ENCODE measurements around the gene LRRN2.

DNA sequence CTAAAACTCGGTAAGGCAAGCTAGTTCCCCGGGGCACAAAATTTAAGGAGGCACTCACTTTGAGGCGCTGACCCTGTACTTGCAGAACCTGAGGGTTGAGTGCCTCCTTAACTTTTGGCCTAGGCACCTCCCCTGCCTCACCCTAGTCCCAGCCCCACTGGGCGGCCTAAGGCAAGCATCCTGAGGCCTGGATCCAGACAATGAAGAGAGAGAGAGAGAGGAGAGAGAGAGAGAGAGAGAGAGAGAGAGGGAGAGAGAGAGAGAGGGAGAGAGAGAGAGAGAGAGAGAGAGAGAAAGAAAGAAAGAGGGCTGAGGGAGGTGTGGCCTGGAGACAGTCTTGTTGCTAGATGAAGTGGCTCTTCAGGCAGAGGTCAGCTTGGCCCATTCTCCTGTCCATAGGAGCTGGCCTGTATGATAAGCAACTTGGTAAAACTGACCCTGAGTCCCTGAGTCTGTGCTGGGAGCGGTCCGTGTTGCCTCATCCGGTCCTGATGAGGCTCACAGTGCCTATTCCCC, 7.4 kb upstream of the LRRN2 start:
- no peak for TF ChIP-seq YY1 (IDR thresholded peaks at IDR 0.05; ENCODE audit: insufficient read depth, insufficient read length)
- no peak for TF ChIP-seq ZNF274 (IDR thresholded peaks at IDR 0.05; ENCODE audit: low read depth, low read length)

All from NT2/D1 (cell line).